Brain microvascular endothelial cell (primary cell): ENCODE results near the gene SCN3B.

ENCODE experiments used
- DNase-seq: peaks from one replicate; pipeline ENCODE4 v3.0.0-alpha.2; 2020
- H3K27ac ChIP-seq: fragments of 250-450 bp; sonication (Bioruptor Pico); 2 replicates; pipeline ENCODE4 v1.5.1; 2020; ENCODE audit warnings: mild to moderate bottlenecking, moderate library complexity
- H3K27me3 ChIP-seq: fragments of 250-450 bp; sonication (Bioruptor Pico); replicated peaks from 2 replicates; pipeline ENCODE4 v1.5.1; 2020; ENCODE audit warnings: mild to moderate bottlenecking
- H3K36me3 ChIP-seq: fragments of 250-450 bp; sonication (Bioruptor Pico); replicated peaks from 2 replicates; pipeline ENCODE4 v1.5.1; 2020; ENCODE audit warnings: mild to moderate bottlenecking
- H3K4me3 ChIP-seq: 2 replicates; pipeline ENCODE4 v1.5.1; 2011; ENCODE audit warnings: low read depth, mild to moderate bottlenecking, control low read depth, low read length, moderate library complexity
- CTCF ChIP-seq: IDR thresholded peaks from 2 replicates; pipeline ENCODE4 v1.5.1; 2011; ENCODE audit warnings: low read depth, mild to moderate bottlenecking, moderate library complexity, low read length, control low read depth, inconsistent platforms; ENCODE audit errors: missing control alignments
- in situ Hi-C: cut with HindIII; loops from 2 replicates; pipeline ENCODE4 v1.10.0; 2017; ENCODE audit warnings: low sequenced_read_pairs, low pct_ligation_motif_present

Gene SCN3B

GRCh38 chr11:123653827-123654565 is 428 bp downstream of the SCN3B start:
- no peak overlapping the region for H3K27ac ChIP-seq
- in situ Hi-C loops: no loop called here
- H3K36me3 ChIP-seq: no peaks in the 10 kb centered on the region
- peak; percentile 31 for DNase-seq
- peak overlapping the region; percentile 64 for H3K4me3 ChIP-seq
- peak; percentile 36 for TF ChIP-seq CTCF
- H3K27me3 ChIP-seq: no peaks in the 10 kb centered on the region

DNA sequence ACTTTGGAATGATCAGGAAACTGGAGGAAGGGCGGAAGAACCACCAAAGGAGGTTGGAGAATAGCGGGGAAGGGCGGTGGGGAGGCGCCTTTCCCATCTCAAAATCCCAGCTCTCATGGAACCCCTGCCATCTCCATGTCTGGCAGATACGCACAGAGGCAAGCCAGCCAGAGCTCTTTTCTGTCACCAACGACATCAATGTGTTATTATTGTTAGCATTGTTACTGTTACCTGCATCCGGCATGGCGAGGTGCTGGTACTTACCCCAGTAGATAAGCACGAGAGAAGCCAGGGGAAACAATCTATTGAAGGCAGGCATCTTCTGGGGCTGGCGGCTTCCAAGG is 969 bp downstream of the SCN3B start:
- no peak for TF ChIP-seq CTCF
- no peak overlapping the region for H3K27ac ChIP-seq
- no peak for DNase-seq
- H3K36me3 ChIP-seq: no peaks in the 10 kb centered on the region
- H3K27me3 ChIP-seq: no peaks in the 10 kb centered on the region
- no peak overlapping the region for H3K4me3 ChIP-seq
- in situ Hi-C loops: no loop called here

DNA sequence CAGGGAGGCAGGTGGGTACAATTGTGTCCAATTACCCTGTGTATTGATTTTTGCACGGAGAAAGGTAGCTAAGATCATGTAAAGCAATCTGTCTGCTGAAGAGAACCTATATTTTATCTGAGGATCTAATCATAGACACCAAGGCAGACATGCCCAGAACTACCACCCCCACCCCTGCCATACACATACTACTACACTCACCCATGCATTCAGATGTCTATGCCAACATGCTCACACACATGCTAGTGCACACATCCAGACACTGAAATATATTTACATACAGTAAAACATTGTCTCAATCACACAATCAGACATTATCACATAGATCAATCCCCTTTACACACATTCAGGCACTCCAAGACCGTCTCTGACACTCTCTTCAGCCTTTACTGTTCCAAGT is 1.8 kb downstream of the SCN3B start:
- TF ChIP-seq CTCF: no peak
- in situ Hi-C loops: no loop called here
- Histone ChIP-seq H3K36me3 (no peaks in the 10 kb centered on the region), H3K27ac (no peak overlapping the region), H3K27me3 (no peaks in the 10 kb centered on the region), H3K4me3 (no peak overlapping the region)
- no peak for DNase-seq

DNA sequence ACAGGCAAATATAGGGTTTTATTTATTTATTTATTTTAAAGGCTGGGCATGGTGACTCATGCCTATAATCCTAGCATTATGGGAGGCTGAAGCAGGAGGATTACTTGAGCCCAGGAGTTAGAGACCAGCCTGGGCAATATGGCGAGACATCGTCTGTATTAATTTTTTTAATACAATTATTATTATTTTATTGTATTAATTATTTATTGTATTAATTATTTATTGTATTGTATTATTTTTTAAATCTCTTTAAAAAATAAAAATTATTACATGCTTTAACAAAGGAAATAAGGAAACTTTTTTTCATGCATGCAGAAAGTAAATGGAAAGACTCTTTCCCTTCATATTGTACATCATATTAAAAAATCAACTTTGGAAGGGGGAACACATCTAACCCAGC is 3.5 kb downstream of the SCN3B start:
- DNase-seq: no peak
- in situ Hi-C loops: no loop called here
- no peaks in the 10 kb centered on the region for H3K27me3 ChIP-seq
- H3K4me3 ChIP-seq: no peak overlapping the region
- TF ChIP-seq CTCF: no peak
- no peak overlapping the region for H3K27ac ChIP-seq
- no peaks in the 10 kb centered on the region for H3K36me3 ChIP-seq

- DNase-seq: no peak
- in situ Hi-C loops: no loop called here
- H3K27me3 ChIP-seq: no peaks in the 10 kb centered on the region
These were observed 9.0 kb downstream of the SCN3B start for GRCh38 chr11:123645286-123645975.

More at GRCh38 chr11:123645286-123645975, 9.0 kb downstream of the SCN3B start:
- no peak overlapping the region for H3K4me3 ChIP-seq
- no peaks in the 10 kb centered on the region for H3K36me3 ChIP-seq
- no peak overlapping the region for H3K27ac ChIP-seq
- TF ChIP-seq CTCF: no peak
